GM12875 (cell line): ENCODE data around the gene INAFM2.

ENCODE experiments used
- H3K4me3 ChIP-seq: one replicate; pipeline ENCODE4 v1.5.1; 2011; ENCODE audit warnings: low read depth, low read length, control low read depth
- CTCF ChIP-seq: IDR thresholded peaks from 2 replicates; pipeline ENCODE4 v1.5.1; 2011; ENCODE audit warnings: low read depth, mild to moderate bottlenecking, control low read depth, inconsistent platforms, low read length, moderate library complexity, borderline replicate concordance; ENCODE audit not compliant: insufficient read depth

Gene INAFM2

GRCh38 chr15:40323239-40323952 lies at the start of gene INAFM2:
Gene INAFM2 (plus strand): TSS chr15:40323692. CDS start chr15:40324056, 364 bp downstream.
- peak; percentile 54 for TF ChIP-seq CTCF
- peak within 1 kb of the TSS; percentile 80 for H3K4me3 ChIP-seq

GRCh38 chr15:40274350-40275274 lies 48.9 kb upstream of the INAFM2 start:
- no peak overlapping the region for H3K4me3 ChIP-seq
- peak; percentile 100 for TF ChIP-seq CTCF

GRCh38 chr15:40275523-40275922 lies 48.0 kb upstream of the INAFM2 start:
- H3K4me3 ChIP-seq = no peak overlapping the region
- TF ChIP-seq CTCF = no peak

GRCh38 chr15:40275954-40276353 lies 47.5 kb upstream of the INAFM2 start:
- TF ChIP-seq CTCF = no peak
- no peak overlapping the region for H3K4me3 ChIP-seq

GRCh38 chr15:40276927-40277326 lies 46.6 kb upstream of the INAFM2 start:
- no peak overlapping the region for H3K4me3 ChIP-seq
- TF ChIP-seq CTCF = no peak

- no peak overlapping the region for H3K4me3 ChIP-seq
- no peak for TF ChIP-seq CTCF
These were observed 46.0 kb upstream of the INAFM2 start for GRCh38 chr15:40277471-40277870.
